Measurements from ENCODE around the gene CLMP.
A peak's percentile ranks its signal among the peaks of the same experiment; 100 is the strongest.

The CLMP gene

GRCh38 chr11:123195188-123196059 lies at the start of gene CLMP:
TSS of gene CLMP (minus strand) at chr11:123195248. CDS start at chr11:123194940, 308 bp downstream.
- DNase-seq (ENCODE audit: low read depth): no peak

- DNase-seq (ENCODE audit: low read depth): no peak
Observed at GRCh38 chr11:123241874-123242543, 47.0 kb upstream of the CLMP start.

- no peak for DNase-seq (ENCODE audit: low read depth)
Observed at GRCh38 chr11:123241294-123241693, 46.2 kb upstream of the CLMP start.

- no peak for DNase-seq (ENCODE audit: low read depth)
Observed at GRCh38 chr11:123239191-123240150, 44.4 kb upstream of the CLMP start.

GRCh38 chr11:123238297-123238696 lies 43.2 kb upstream of the CLMP start:
- DNase-seq (ENCODE audit: low read depth): no peak

GRCh38 chr11:123236879-123237278 lies 41.8 kb upstream of the CLMP start:
- DNase-seq (ENCODE audit: low read depth): no peak

GRCh38 chr11:123235656-123236261 lies 40.7 kb upstream of the CLMP start:
- DNase-seq (ENCODE audit: low read depth): no peak

GRCh38 chr11:123235117-123235655 lies 40.1 kb upstream of the CLMP start:
- DNase-seq (ENCODE audit: low read depth): peak; percentile 26

- DNase-seq (ENCODE audit: low read depth): no peak
Observed at GRCh38 chr11:123233975-123234334, 38.9 kb upstream of the CLMP start.

GRCh38 chr11:123233280-123233974 lies 38.4 kb upstream of the CLMP start:
- no peak for DNase-seq (ENCODE audit: low read depth)

- DNase-seq (ENCODE audit: low read depth): no peak
Observed at GRCh38 chr11:123231777-123232176, 36.7 kb upstream of the CLMP start.

GRCh38 chr11:123231256-123231655 lies 36.2 kb upstream of the CLMP start:
- DNase-seq (ENCODE audit: low read depth): no peak

GRCh38 chr11:123230346-123230745 lies 35.3 kb upstream of the CLMP start:
- no peak for DNase-seq (ENCODE audit: low read depth)

GRCh38 chr11:123228496-123229163 lies 33.6 kb upstream of the CLMP start:
- no peak for DNase-seq (ENCODE audit: low read depth)

GRCh38 chr11:123227763-123228495 lies 32.9 kb upstream of the CLMP start:
- no peak for DNase-seq (ENCODE audit: low read depth)

GRCh38 chr11:123221584-123221983 lies 26.5 kb upstream of the CLMP start:
- DNase-seq (ENCODE audit: low read depth): no peak

- no peak for DNase-seq (ENCODE audit: low read depth)
Observed at GRCh38 chr11:123221096-123221561, 26.1 kb upstream of the CLMP start.

- no peak for DNase-seq (ENCODE audit: low read depth)
Observed at GRCh38 chr11:123219066-123219690, 24.1 kb upstream of the CLMP start.

GRCh38 chr11:123218451-123218850 lies 23.4 kb upstream of the CLMP start:
- no peak for DNase-seq (ENCODE audit: low read depth)
